ENCODE data around the gene PYDC2.

- TF ChIP-seq POLR2A (IDR thresholded peaks at IDR 0.05) = no peak
- TF ChIP-seq, protein P1, sequence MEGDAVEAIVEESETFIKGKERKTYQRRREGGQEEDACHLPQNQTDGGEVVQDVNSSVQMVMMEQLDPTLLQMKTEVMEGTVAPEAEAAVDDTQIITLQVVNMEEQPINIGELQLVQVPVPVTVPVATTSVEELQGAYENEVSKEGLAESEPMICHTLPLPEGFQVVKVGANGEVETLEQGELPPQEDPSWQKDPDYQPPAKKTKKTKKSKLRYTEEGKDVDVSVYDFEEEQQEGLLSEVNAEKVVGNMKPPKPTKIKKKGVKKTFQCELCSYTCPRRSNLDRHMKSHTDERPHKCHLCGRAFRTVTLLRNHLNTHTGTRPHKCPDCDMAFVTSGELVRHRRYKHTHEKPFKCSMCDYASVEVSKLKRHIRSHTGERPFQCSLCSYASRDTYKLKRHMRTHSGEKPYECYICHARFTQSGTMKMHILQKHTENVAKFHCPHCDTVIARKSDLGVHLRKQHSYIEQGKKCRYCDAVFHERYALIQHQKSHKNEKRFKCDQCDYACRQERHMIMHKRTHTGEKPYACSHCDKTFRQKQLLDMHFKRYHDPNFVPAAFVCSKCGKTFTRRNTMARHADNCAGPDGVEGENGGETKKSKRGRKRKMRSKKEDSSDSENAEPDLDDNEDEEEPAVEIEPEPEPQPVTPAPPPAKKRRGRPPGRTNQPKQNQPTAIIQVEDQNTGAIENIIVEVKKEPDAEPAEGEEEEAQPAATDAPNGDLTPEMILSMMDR (IDR thresholded peaks at IDR 0.05) = no peak
These were observed 23.5 kb downstream of the PYDC2 start for GRCh38 chr3:191484461-191484860.
